ENCODE results near the gene CSAD. TPM values are rescaled to one million over a fixed set of nuclear protein-coding genes. Genes with fewer than 3 reads are reported as not detected.
A peak's percentile ranks its signal among the peaks of the same experiment; 100 is the strongest.
"Not testable (repeated sequence)": the region's sequence is repeated elsewhere in the genome, so short reads cannot be mapped to it uniquely, and the experiment has no call there.

Gene CSAD
- total RNA-seq, 2 donors from 2014 or later, result 29.8 to 43.5 TPM

DNA sequence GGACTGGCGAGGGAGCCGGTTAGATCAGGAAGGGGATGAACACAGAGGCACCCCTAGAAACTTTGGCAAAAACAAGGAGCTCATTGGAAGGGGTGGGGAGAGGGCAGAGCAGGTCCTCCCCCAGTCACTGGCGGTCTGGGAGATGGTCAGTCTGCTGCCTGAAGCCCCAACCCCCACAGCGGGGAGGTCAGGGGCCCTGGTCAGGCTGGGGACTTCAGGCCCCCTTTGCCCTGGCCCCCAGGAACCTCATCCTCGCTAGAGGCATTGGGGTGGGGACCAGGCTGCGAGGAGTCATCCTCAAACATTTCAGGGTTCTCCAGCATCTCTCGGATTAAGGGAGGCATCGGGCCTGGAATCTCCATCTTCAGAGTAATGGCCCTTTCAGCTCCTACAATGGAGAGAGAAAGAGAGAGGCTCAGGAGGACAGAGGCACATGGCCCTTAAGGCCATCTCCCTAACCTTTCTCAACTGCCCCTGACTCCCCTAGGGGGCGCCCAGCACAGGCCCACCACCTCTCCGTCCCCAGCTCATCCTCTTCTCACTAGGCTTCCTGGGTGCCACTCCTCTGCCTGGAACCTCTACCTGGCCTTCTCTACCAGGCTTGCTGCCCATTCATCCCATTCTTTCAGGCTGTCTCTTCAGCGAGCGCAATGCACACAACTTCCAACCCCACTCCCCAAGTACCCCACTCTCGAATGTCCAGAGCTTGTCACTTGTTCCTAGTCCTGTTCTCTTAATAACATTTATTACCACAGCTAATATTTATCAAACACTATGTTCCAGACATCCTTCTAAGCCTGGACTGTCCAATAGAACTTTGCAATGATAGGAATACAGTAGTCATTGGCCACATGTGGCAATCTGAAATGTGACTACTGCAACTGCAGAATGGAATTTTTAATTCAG lies 31.0 kb upstream of the CSAD start:
- no peak for ATAC-seq (replicated peaks)
- H3K36me3 Mint-ChIP-seq (ENCODE audit: low read depth), result peaks cover 69% of the 10 kb centered on the region
- H3K4me1 Mint-ChIP-seq, result peaks cover 50% of the 10 kb centered on the region
- H3K4me3 Mint-ChIP-seq, result no peak overlapping the region
- H3K27ac Mint-ChIP-seq, result peak overlapping the region; percentile 51
- no peaks in the 10 kb centered on the region for H3K27me3 Mint-ChIP-seq
- H3K9me3 Mint-ChIP-seq, result no peaks in the 10 kb centered on the region

DNA sequence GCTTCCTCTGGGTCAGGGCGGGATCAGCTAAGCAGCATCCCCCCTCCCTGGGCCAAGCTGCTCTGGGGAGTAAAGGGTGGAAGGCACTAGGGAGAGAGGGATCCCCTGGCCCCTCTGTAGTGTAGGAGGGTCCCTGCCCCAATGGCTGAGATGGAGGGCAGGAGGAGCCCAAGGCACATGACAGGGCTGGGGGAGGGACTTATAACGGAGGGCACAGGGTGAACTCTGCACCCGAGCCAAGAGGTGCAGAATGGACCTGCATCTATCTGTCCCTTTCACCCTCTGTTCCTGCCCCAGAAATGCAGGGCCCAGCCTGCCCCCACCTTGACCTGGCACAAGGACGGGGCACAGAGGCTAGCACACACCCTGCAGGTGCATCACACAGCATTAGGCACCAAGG lies 30.1 kb upstream of the CSAD start:
- no peak overlapping the region for H3K27ac Mint-ChIP-seq
- peaks cover 49% of the 10 kb centered on the region for H3K4me1 Mint-ChIP-seq
- H3K9me3 Mint-ChIP-seq, result no peaks in the 10 kb centered on the region
- H3K4me3 Mint-ChIP-seq, result no peak overlapping the region
- peaks cover 62% of the 10 kb centered on the region for H3K36me3 Mint-ChIP-seq (ENCODE audit: low read depth)
- no peaks in the 10 kb centered on the region for H3K27me3 Mint-ChIP-seq
- ATAC-seq (replicated peaks), result no peak

DNA sequence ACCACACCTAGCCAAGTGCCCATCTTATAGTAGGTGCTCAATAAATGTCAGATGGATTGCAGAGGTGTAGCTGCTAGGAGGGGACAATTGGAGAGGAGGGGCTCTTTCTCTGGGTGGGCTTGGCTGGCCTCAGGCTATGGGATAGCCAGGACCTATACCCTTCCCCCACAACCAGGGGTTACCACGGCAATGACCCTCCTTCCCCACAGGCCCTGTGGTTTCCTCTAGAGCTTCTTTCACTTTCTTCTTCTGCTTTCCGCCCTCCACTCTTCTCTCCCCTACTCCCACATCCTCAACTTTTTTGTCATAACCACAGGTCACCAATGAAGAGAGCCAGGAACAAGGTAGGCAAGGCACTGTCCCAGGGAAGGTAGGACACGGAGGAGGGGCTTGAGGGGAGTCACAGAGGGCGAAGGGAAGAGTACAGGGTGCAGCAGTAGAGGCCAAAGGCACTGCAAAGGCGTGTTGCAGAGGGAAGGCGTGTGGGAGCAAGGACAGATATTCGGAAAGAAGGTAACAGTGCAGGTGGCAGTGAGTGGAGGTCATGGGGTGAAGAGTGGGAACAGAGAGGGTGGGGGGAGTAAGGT lies 28.2 kb upstream of the CSAD start:
- peaks cover 48% of the 10 kb centered on the region for H3K4me1 Mint-ChIP-seq
- ATAC-seq (replicated peaks), result peak; percentile 45
- no peaks in the 10 kb centered on the region for H3K27me3 Mint-ChIP-seq
- H3K27ac Mint-ChIP-seq, result peak overlapping the region; percentile 79
- peaks cover 59% of the 10 kb centered on the region for H3K36me3 Mint-ChIP-seq (ENCODE audit: low read depth)
- no peaks in the 10 kb centered on the region for H3K9me3 Mint-ChIP-seq
- H3K4me3 Mint-ChIP-seq, result peak overlapping the region; percentile 93

DNA sequence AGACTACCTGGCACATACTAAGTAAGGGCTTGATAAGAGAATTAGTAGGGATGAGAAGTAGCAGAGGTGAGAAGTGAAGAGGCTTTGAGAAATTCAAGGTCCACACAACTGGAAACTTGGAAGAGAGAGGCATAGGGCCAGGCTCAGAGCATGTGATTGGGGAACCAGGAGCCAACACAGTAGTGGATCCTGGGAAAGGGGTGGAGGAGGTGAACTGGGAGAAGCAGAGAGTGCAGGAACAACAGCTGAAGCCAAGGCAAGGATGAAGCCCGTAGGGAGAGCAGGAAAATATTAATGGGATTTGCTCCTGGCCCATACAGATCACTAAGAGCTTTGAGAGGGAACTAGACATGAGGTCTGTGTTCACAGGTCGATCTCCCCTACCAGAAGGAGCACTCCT lies 27.7 kb upstream of the CSAD start:
- peaks cover 42% of the 10 kb centered on the region for H3K4me1 Mint-ChIP-seq
- peak overlapping the region; percentile 93 for H3K4me3 Mint-ChIP-seq
- H3K27me3 Mint-ChIP-seq, result no peaks in the 10 kb centered on the region
- H3K27ac Mint-ChIP-seq, result peak overlapping the region; percentile 79
- peaks cover 59% of the 10 kb centered on the region for H3K36me3 Mint-ChIP-seq (ENCODE audit: low read depth)
- no peak for ATAC-seq (replicated peaks)
- no peaks in the 10 kb centered on the region for H3K9me3 Mint-ChIP-seq

DNA sequence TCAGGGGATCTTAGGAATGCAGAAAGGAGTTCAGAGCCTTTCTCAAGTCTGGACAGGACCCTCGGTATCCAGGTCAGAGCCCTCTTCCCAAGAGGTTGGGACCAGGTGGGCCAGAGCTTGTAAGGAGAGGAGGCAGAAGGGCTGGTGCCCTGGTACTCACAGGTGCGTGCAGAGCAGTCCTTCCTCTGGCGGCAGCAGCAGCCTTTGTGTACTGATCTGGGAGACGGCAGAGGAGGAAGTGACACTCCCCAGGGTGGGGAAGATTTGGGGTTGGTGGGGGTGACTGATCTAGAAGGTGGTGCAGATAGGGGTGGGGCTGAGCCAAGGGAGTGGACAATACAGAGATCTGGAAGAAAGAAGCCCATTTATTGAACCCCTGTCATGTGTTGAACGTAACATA lies 26.3 kb upstream of the CSAD start, which contains the start of gene ITGB7:
ITGB7 (minus strand) TSS at position 210 of the 400 bp plus-strand sequence. CDS start 6,808 bp downstream, outside the sequence.
- no peaks in the 10 kb centered on the region for H3K27me3 Mint-ChIP-seq
- H3K36me3 Mint-ChIP-seq (ENCODE audit: low read depth), result peaks cover 52% of the 10 kb centered on the region
- H3K4me1 Mint-ChIP-seq, result peaks cover 38% of the 10 kb centered on the region
- peak; percentile 55 for ATAC-seq (replicated peaks)
- H3K27ac Mint-ChIP-seq, result peak within 1 kb of the TSS; percentile 83
- peak within 1 kb of the TSS; percentile 93 for H3K4me3 Mint-ChIP-seq
- no peaks in the 10 kb centered on the region for H3K9me3 Mint-ChIP-seq

DNA sequence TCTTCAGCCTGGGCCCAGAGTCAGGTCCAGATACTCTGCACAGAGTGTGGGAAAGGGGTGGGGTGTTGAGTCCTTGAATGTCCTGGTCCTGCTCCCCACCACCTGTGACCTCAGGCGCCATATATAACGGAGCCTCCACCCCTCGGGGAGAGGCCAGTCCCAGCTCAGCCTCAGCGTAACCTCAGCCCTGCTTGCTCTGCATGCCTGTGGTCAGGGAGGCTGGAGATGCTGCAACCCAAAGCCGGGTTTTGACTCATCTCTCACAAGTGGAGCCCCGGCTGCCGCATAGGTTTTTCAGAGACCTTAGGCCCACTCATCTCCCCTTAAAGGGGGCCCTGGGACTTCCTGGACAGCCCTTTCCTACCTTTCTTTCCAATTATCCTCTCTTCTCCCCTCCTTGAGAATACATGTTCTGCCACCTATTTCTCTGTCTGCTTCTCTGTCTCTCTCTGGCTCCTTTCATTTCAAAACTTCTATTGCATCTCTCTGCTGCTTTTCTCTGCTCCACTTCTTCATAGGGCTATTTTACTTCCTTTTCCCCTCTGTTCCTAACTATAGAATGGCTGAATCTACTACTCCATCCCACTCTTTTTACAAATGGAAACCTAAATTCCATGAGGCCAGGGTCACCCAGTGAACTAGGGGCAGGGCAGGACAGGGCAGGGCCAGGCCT lies 25.2 kb upstream of the CSAD start:
- H3K4me3 Mint-ChIP-seq, result peak overlapping the region; percentile 93
- no peaks in the 10 kb centered on the region for H3K9me3 Mint-ChIP-seq
- peak; percentile 88 for ATAC-seq (replicated peaks)

DNA sequence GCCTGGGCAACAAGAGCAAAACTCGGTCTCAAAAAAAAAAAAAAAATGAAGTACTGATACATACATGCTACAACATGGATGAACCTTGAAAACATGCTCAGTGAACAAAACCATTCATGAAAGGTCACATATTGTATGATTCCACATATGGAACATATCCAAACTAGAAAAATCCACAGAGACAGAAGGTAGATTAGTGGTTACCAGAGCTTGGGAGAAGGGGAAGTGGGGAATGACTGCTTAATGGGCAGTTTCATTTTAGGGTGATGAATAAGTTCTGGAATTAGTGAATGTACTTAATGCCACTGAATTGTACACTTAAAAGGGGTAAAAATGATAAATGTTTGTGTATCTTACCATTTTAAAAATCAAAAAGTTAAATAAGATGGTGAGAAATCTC lies 23.6 kb upstream of the CSAD start:
- peak overlapping the region; percentile 36 for H3K27ac Mint-ChIP-seq
- H3K27me3 Mint-ChIP-seq, result no peaks in the 10 kb centered on the region
- peaks cover 56% of the 10 kb centered on the region for H3K36me3 Mint-ChIP-seq (ENCODE audit: low read depth)
- no peaks in the 10 kb centered on the region for H3K9me3 Mint-ChIP-seq
- peaks cover 55% of the 10 kb centered on the region for H3K4me1 Mint-ChIP-seq
- peak overlapping the region; percentile 93 for H3K4me3 Mint-ChIP-seq
- no peak for ATAC-seq (replicated peaks)

More for the DNA sequence above, 25.2 kb upstream of the CSAD start:
- Mint-ChIP-seq H3K4me1 (peaks cover 43% of the 10 kb centered on the region), H3K27me3 (no peaks in the 10 kb centered on the region), H3K27ac (peak overlapping the region; percentile 83), H3K36me3 (ENCODE audit: low read depth) (peaks cover 48% of the 10 kb centered on the region)

DNA sequence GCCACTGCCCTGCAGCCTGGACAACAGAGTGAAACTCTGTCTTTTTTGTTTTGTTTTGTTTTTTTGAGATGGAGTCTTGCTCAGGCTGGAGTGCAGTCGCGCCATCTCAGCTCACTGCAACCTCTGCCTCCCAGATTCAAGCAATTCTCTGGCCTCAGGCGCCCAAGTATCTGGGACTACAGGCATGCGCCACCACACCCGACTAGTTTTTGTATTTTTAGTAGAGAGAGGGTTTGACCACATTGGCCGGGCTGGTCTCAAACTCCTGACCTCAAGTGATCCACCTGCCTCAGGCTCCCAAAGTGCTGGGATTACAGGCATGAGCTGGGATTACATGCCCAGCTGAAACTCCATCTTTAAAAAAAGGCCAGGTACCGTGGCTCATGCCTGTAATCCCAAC lies 21.6 kb upstream of the CSAD start:
- H3K36me3 Mint-ChIP-seq (ENCODE audit: low read depth), result peaks cover 67% of the 10 kb centered on the region
- H3K4me1 Mint-ChIP-seq, result peaks cover 53% of the 10 kb centered on the region
- ATAC-seq (replicated peaks); H3K27me3 Mint-ChIP-seq; H3K9me3 Mint-ChIP-seq; H3K27ac Mint-ChIP-seq: not testable (repeated sequence)
- peak overlapping the region; percentile 87 for H3K4me3 Mint-ChIP-seq

DNA sequence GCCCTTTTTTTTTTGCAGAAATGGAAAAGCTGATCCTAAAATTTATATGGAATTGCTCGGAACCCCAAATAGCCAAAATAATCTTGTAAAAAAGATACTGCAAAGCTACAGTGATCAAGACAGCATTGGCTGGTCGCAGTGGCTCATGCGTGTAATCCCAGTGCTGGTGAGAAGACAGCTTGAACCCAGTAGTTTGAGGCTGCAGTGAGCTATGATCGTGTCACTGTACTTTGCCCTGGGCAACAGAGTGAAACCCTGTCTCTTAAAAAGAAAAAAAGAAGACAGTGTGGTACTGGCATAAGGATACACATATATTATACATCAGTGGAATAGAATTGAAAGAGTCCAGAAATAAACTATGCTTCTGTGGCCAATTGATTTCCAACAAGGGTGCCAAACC lies 20.9 kb upstream of the CSAD start:
- Mint-ChIP-seq H3K4me3 (peak overlapping the region; percentile 87), H3K27ac (peak overlapping the region; percentile 90), H3K4me1 (peaks cover 51% of the 10 kb centered on the region), H3K9me3 (no peaks in the 10 kb centered on the region), H3K27me3 (no peaks in the 10 kb centered on the region), H3K36me3 (ENCODE audit: low read depth) (peaks cover 74% of the 10 kb centered on the region)
- no peak for ATAC-seq (replicated peaks)

DNA sequence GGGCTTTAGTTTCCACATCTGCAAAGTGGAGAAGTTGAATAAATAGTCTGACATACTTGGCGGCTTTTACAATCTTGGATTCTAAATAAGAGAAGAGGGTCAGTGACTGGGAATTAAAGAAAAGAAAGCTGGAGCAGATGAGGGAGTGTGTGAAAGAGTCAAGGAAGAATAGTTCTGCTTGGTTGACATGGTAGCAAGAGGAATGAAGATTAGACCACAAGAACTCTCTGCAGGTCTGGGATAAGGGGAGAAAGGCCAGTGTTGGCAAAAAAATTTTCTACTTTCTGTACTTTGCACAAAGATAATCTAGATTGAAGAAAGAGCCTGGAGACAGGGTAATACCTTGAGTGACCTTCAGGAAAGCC lies 20.4 kb upstream of the CSAD start:
- Mint-ChIP-seq H3K9me3 (no peaks in the 10 kb centered on the region), H3K36me3 (ENCODE audit: low read depth) (peaks cover 79% of the 10 kb centered on the region), H3K27me3 (no peaks in the 10 kb centered on the region), H3K4me1 (peaks cover 47% of the 10 kb centered on the region), H3K4me3 (peak overlapping the region; percentile 87), H3K27ac (peak overlapping the region; percentile 90)
- ATAC-seq (replicated peaks), result no peak

DNA sequence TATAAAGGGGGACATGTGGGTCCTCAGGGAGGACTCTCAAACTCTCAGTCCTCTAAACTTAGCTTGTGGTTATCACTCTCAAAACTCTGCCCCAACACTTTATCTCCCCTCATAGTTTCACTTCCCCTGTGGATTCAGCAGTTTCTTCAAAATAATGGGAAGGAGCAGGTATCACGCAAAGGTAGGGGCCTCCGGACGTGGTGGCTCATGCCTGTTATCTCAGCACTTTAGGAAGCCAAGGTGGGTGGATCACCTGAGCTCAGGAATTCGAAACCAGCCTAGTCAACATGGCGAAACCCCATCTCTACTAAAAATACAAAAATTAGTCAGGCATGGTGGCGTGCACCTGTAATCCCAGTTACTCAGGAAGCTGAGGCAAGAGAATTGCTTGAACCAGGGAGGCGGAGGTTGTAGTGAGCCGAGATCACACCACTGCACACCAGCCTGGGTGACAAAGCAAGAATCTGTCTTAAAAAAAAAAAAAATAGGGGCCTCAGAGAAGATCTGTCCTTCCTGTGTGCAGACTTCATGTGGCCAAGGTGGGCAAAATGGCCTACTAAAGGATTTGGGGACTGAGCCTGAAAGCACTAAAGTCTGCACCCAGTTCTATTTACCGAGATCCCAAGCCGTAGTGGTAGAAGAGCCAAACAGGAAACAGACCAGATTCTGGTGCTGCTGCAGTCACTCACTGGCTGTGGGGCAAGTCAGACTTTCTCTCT lies 19.9 kb upstream of the CSAD start:
- ATAC-seq (replicated peaks), result peak; percentile 67
- Mint-ChIP-seq H3K4me3 (peak overlapping the region; percentile 87), H3K36me3 (ENCODE audit: low read depth) (peaks cover 80% of the 10 kb centered on the region), H3K27ac (peak overlapping the region; percentile 90), H3K27me3 (no peaks in the 10 kb centered on the region), H3K9me3 (no peaks in the 10 kb centered on the region), H3K4me1 (peaks cover 42% of the 10 kb centered on the region)

DNA sequence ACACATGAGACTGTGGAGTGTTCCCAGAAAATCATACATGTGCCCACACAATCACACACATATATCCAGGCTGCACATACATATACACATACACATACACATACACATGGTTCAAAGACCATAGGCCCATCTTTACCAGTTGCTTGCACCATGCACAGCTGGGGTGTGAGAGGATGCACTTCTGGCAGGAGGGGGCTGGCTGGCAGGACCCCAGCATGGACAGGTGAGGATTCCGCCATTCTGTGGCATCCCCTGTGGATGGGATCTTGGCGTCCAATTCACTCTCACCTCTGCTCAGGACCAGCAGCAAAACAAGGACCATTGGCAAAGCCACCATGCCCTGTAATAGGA lies 19.4 kb upstream of the CSAD start:
- Mint-ChIP-seq H3K27ac (peak overlapping the region; percentile 90), H3K4me3 (peak overlapping the region; percentile 87), H3K9me3 (no peaks in the 10 kb centered on the region), H3K36me3 (ENCODE audit: low read depth) (peaks cover 80% of the 10 kb centered on the region), H3K27me3 (no peaks in the 10 kb centered on the region), H3K4me1 (peaks cover 39% of the 10 kb centered on the region)
- no peak for ATAC-seq (replicated peaks)

DNA sequence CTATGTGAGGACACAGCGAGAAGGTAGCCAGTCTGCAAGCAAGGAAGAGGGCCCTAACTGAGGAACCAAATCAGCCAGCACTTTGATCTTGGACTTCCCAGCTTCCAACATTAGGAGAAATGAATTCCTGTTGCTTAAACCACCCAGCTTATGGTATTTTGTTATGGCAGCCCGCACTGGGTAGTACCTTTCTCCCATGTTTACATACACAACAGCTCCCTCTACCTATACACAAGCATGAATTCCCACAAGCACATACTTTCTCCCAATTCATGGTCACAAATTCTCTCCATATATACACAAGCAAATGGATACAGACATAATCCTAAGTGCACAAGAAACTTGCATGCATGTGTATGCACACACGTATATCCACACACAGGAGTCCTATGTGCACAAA lies 19.0 kb upstream of the CSAD start:
- ATAC-seq (replicated peaks), result no peak
- Mint-ChIP-seq H3K9me3 (no peaks in the 10 kb centered on the region), H3K27ac (no peak overlapping the region), H3K4me3 (peak overlapping the region; percentile 87), H3K36me3 (ENCODE audit: low read depth) (peaks cover 82% of the 10 kb centered on the region), H3K27me3 (no peaks in the 10 kb centered on the region), H3K4me1 (peaks cover 39% of the 10 kb centered on the region)

DNA sequence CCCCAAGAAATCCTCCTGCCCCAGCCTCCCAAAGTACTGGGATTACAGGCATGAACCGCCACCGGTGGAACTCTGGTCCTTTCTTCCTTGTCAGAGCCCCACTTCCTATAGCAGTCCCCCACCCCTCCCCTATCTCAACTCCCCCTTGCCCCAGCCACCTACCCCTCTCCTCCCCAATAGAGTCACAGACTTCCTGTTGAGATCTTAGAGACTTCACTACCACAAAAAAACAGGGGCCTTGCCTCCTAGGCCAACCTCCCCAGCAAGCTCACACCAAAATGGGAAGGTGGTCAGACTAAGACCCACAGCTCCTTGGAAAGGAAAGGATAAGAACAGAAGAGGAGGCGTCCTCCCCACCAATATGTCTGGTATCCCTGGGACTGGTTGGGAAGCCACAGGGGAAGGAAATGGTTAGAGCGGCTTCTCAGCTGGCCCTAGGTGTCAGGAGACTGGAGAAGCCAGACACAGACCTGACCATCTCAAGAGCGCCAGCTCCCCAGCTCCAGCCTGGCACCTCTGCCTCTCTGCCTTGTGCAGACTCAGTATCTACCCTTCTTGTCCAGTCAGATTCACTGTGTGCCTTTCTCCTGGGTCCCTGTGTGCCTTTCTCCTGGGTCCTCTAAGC lies 17.9 kb upstream of the CSAD start:
- Mint-ChIP-seq H3K4me3 (peak overlapping the region; percentile 58), H3K4me1 (peaks cover 39% of the 10 kb centered on the region), H3K36me3 (ENCODE audit: low read depth) (peaks cover 82% of the 10 kb centered on the region), H3K27ac (peak overlapping the region; percentile 48), H3K9me3 (no peaks in the 10 kb centered on the region), H3K27me3 (no peaks in the 10 kb centered on the region)
- peak; percentile 8 for ATAC-seq (replicated peaks)

Data from activated T-helper 17 cell treated with anti-CD3 and anti-CD28 coated beads, Interleukin-2, amount 50 U/mL, for 72 hours (primary cell).